Memory B cell (primary cell): ENCODE data around the gene APBA3.

Experiments
- ATAC-seq: fragments of 150-1000 bp; cut with Tn5 transposase; 2 replicates; pipeline ENCODE4 v1.10.0; 2021; ENCODE audit warnings: low read depth, mild to moderate bottlenecking, moderate library complexity
- DNase-seq, 2 donors: peaks; one replicate each; pipeline ENCODE4 v3.0.0; 2022; ENCODE audit warnings: low spot score in 2 of 2
- H3K27ac Mint-ChIP-seq: one replicate; pipeline ENCODE4 v1.8.0; 2022; ENCODE audit warnings: mild to moderate bottlenecking, moderate library complexity, mixed read lengths
- H3K27me3 Mint-ChIP-seq: one replicate; pipeline ENCODE4 v1.8.0; 2022; ENCODE audit warnings: mixed read lengths
- H3K36me3 Mint-ChIP-seq: one replicate; pipeline ENCODE4 v1.8.0; 2022; ENCODE audit warnings: mild to moderate bottlenecking, mixed read lengths
- H3K4me1 Mint-ChIP-seq: one replicate; pipeline ENCODE4 v1.8.0; 2022; ENCODE audit warnings: mixed read lengths
- H3K4me3 Mint-ChIP-seq: one replicate; pipeline ENCODE4 v1.8.0; 2022; ENCODE audit warnings: mild to moderate bottlenecking, moderate library complexity, mixed read lengths
- H3K9me3 Mint-ChIP-seq: one replicate; pipeline ENCODE4 v1.8.0; 2022; ENCODE audit warnings: mixed read lengths

The APBA3 gene

GRCh38 chr19:3716147-3716668 lies 45.3 kb downstream of the APBA3 start:
- H3K27ac Mint-ChIP-seq, result no peak overlapping the region
- H3K4me3 Mint-ChIP-seq, result no peak overlapping the region

DNA sequence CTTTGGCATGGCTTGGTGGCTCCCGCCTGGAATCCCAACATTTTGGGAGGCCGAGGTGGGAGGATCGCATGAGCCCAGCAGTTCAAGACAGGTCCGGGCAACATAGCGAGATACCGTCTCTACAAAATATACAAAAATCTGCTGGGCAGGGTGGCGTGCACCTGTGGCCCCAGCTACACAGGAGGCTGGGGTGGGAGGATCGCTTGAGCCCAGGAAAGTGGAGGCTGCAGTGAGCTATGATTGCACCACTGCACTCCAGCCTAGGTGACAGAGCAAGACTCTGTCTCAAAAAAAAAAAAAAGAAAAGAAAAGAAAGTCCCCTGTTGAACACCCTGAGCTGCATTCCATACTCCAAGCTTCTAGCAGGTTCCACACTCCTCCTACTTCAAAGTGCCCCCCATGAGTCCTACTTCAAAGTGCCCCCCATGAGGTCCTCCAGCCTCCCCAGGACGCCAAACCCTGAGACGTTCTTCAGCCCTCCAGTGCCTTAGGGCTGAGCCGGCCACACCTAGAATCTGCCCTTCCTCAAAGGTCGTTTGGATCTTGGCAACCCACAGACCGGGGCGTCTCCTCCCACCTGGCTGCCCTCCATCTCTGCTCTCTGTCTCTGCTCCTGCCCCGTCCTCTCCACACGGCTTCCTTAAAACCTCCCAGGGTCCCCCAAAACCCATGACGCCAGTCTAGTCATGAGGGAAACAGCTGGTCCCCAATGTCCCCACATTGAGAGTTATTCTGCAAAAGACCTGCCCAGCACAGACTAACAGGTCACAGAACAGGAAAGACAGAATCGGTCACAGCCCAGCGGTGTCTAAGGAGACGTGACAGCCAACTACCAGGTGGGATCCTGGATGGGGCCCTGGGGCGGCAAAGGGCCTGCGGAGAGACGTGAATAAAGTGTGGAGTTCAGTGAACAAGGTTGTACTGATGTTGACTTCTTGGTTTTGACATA lies 48.6 kb downstream of the APBA3 start:
- H3K36me3 Mint-ChIP-seq, result no peaks in the 10 kb centered on the region
- H3K27ac Mint-ChIP-seq, result no peak overlapping the region
- no peak overlapping the region for H3K4me3 Mint-ChIP-seq
- peaks cover 2% of the 10 kb centered on the region for H3K27me3 Mint-ChIP-seq
- ATAC-seq (peak; percentile 14), DNase-seq (no peak)
- no peaks in the 10 kb centered on the region for H3K4me1 Mint-ChIP-seq
- no peaks in the 10 kb centered on the region for H3K9me3 Mint-ChIP-seq

More at GRCh38 chr19:3716147-3716668, 45.3 kb downstream of the APBA3 start:
- Mint-ChIP-seq H3K4me1 (no peaks in the 10 kb centered on the region), H3K9me3 (no peaks in the 10 kb centered on the region), H3K27me3 (peaks cover 4% of the 10 kb centered on the region), H3K36me3 (no peaks in the 10 kb centered on the region)
- ATAC-seq, result no peak
- no peak for DNase-seq

GRCh38 chr19:3710265-3710812 lies 51.2 kb downstream of the APBA3 start:
- Mint-ChIP-seq H3K4me1 (no peaks in the 10 kb centered on the region), H3K36me3 (no peaks in the 10 kb centered on the region), H3K27me3 (peaks cover 5% of the 10 kb centered on the region), H3K27ac (no peak overlapping the region), H3K4me3 (no peak overlapping the region), H3K9me3 (no peaks in the 10 kb centered on the region)
- ATAC-seq (peak; percentile 31), DNase-seq (no peak)

- Mint-ChIP-seq H3K27me3 (peaks cover 5% of the 10 kb centered on the region), H3K4me1 (no peaks in the 10 kb centered on the region), H3K27ac (no peak within 1 kb of the TSS), H3K9me3 (no peaks in the 10 kb centered on the region), H3K36me3 (no peaks in the 10 kb centered on the region), H3K4me3 (no peak within 1 kb of the TSS)
- no peak for DNase-seq
- no peak for ATAC-seq
Observed at GRCh38 chr19:3708207-3708931, 53.1 kb downstream of the APBA3 start, which contains the start of gene TJP3. Gene TJP3, plus strand, starts transcription at chr19:3708384. Its CDS starts 20,049 bp downstream, at chr19:3728433.

DNA sequence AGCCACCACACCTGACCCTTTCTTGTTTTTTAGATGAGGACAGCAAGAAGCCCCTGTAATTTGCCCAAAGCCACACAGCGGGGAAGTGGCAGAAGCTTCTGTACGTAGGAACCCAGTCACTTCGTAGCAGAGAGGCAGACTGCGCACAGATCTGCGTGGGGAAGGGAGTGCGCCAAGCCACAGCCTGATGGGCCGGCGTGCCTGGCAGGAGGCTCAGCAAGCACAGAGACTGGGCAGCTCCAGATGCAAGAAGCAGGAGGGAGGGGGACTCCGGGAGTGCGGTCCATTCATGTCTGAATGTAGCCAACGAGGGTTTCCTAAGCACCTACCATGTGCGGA lies 53.7 kb downstream of the APBA3 start:
- H3K9me3 Mint-ChIP-seq, result no peaks in the 10 kb centered on the region
- no peak for ATAC-seq
- H3K36me3 Mint-ChIP-seq, result no peaks in the 10 kb centered on the region
- no peak overlapping the region for H3K27ac Mint-ChIP-seq
- H3K27me3 Mint-ChIP-seq, result peaks cover 5% of the 10 kb centered on the region
- no peaks in the 10 kb centered on the region for H3K4me1 Mint-ChIP-seq
- no peak for DNase-seq
- H3K4me3 Mint-ChIP-seq, result no peak overlapping the region

DNA sequence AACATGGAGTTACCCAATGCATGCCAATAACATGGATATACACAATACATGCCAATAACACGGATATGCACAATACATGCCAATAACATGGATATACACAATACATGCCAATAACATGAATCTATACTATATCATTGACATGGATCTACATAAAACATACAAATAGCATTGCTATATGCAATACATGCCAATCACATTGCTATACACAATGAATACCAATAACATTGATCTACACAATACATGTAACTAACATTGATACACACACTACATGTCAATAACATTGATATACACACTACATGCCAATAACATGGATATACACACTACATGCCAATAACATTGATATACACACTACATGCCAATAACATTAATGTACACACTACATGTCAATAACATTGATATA lies 60.3 kb downstream of the APBA3 start:
- peaks cover 25% of the 10 kb centered on the region for H3K4me1 Mint-ChIP-seq
- DNase-seq (no peak), ATAC-seq (no peak)
- H3K27ac Mint-ChIP-seq, result no peak overlapping the region
- H3K9me3 Mint-ChIP-seq, result no peaks in the 10 kb centered on the region
- no peak overlapping the region for H3K4me3 Mint-ChIP-seq
- H3K36me3 Mint-ChIP-seq, result peaks cover 1% of the 10 kb centered on the region
- peaks cover 1% of the 10 kb centered on the region for H3K27me3 Mint-ChIP-seq
